Type B pancreatic cell (in vitro differentiated cells): ENCODE data around the gene MIR17HG. TPM values are rescaled to one million over a fixed set of nuclear protein-coding genes. Genes with fewer than 3 reads are reported as not detected.

Experiments
- DNase-seq: peaks from one replicate; pipeline ENCODE4 v3.0.0; 2021; ENCODE audit warnings: mixed read lengths; ENCODE audit not compliant: unreplicated experiment; ENCODE audit errors: extremely low spot score
- H3K27ac Mint-ChIP-seq: 2 replicates; pipeline ENCODE4 v1.8.0; 2021; ENCODE audit warnings: mild to moderate bottlenecking, mixed read lengths
- H3K27me3 Mint-ChIP-seq: 2 replicates; pipeline ENCODE4 v1.8.0; 2021; ENCODE audit warnings: mixed read lengths
- H3K36me3 Mint-ChIP-seq: 2 replicates; pipeline ENCODE4 v1.8.0; 2021; ENCODE audit warnings: mixed read lengths
- H3K4me1 Mint-ChIP-seq: one replicate; pipeline ENCODE4 v1.8.0; 2021; ENCODE audit warnings: mixed read lengths; ENCODE audit not compliant: unreplicated experiment
- H3K4me3 Mint-ChIP-seq: 2 replicates; pipeline ENCODE4 v1.8.0; 2021; ENCODE audit warnings: mild to moderate bottlenecking, mixed read lengths
- H3K9me3 Mint-ChIP-seq: 2 replicates; pipeline ENCODE4 v1.8.0; 2021; ENCODE audit warnings: mixed read lengths
- CTCF ChIP-seq: fragments of 200-600 bp; sonication (generic); conservative IDR thresholded peaks from 2 replicates; pipeline ENCODE4 v1.5.0; 2021; ENCODE audit warnings: antibody characterized with exemption, mild to moderate bottlenecking
- total RNA-seq: library from RNA; stranded (reverse); gene quantifications from 2 replicates; pipeline ENCODE4 v1.2.1, GENCODE V29; 2021; ENCODE audit warnings: low replicate concordance

MIR17HG gene
- total RNA-seq, 1 donor from 2014 or later: 21.8 TPM

- Mint-ChIP-seq H3K27me3 (no peaks in the 10 kb centered on the region), H3K4me1 (peaks cover 33% of the 10 kb centered on the region), H3K36me3 (peaks cover 19% of the 10 kb centered on the region), H3K9me3 (no peaks in the 10 kb centered on the region), H3K4me3 (no peak overlapping the region), H3K27ac (no peak overlapping the region)
- TF ChIP-seq CTCF: no peak
- DNase-seq: no peak
Measured at GRCh38 chr13:91360246-91360751, 12.8 kb downstream of the MIR17HG start.

- Mint-ChIP-seq H3K27me3 (no peaks in the 10 kb centered on the region), H3K36me3 (peaks cover 4% of the 10 kb centered on the region), H3K27ac (no peak overlapping the region), H3K4me1 (peaks cover 23% of the 10 kb centered on the region), H3K4me3 (no peak overlapping the region), H3K9me3 (no peaks in the 10 kb centered on the region)
- TF ChIP-seq CTCF: no peak
- DNase-seq: no peak
Measured at GRCh38 chr13:91361755-91362271, 14.3 kb downstream of the MIR17HG start.

DNA sequence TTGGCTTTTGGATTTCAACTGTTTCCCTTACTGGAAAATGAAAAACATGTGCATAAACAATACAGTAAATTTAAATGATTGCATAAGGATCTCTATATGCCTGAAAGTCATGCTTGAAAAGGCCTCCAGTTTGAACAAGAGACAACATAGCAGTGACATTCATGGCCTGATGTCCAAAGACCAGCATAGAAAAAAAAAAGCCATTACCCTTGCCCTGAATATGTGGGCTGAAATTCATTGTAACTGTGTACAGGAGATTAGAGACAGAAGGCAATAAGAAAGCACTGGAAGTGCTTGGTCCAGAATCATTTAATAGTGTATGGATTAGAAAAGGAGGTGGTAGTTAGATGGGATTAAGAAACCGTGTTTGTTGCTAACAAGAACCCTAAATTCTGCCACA lies 15.4 kb downstream of the MIR17HG start:
- no peak for TF ChIP-seq CTCF
- no peak overlapping the region for H3K27ac Mint-ChIP-seq
- peaks cover 12% of the 10 kb centered on the region for H3K4me1 Mint-ChIP-seq
- no peaks in the 10 kb centered on the region for H3K36me3 Mint-ChIP-seq
- H3K27me3 Mint-ChIP-seq: no peaks in the 10 kb centered on the region
- H3K4me3 Mint-ChIP-seq: no peak overlapping the region
- H3K9me3 Mint-ChIP-seq: no peaks in the 10 kb centered on the region
- DNase-seq: no peak

- no peak overlapping the region for H3K4me3 Mint-ChIP-seq
- no peaks in the 10 kb centered on the region for H3K36me3 Mint-ChIP-seq
- DNase-seq: no peak
- no peak for TF ChIP-seq CTCF
- no peak overlapping the region for H3K27ac Mint-ChIP-seq
- no peaks in the 10 kb centered on the region for H3K9me3 Mint-ChIP-seq
- no peaks in the 10 kb centered on the region for H3K27me3 Mint-ChIP-seq
- peaks cover 4% of the 10 kb centered on the region for H3K4me1 Mint-ChIP-seq
Measured at GRCh38 chr13:91368101-91368500, 20.6 kb downstream of the MIR17HG start.

DNA sequence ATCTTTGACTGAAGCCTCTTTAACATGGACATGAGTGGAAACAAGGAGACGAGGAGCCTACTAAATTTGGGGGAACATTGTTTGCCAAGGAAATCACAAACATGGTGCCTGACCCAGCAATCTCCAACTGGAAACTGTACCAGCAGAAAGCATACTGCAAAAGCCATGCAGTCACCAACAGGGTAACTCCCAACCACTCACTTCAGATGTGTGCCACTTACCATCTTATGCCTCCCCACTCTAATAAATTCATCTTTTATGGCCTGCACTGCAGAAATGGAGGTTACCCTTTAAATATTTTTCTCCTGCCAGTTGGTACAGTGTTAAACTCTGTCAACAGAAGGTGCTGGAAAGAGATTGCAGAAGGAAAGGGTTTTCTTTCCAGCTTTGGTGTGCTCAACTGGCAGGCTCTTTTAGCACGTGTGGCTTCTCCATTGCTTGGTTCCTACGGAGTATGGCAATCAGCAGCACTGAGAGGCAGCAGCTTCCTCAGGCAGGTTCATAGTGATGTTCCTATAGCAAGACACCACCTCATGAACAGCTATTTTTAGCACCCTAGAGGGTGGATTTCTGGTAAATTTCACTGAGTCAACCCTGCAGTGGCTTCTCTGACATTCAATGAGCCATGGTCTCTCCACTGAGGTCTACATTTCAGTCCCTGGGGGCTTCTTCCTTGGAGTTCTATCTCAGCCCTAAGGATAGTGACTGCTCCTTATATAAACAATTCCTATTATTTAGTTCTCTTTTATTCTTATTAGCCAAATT lies 21.4 kb downstream of the MIR17HG start:
- TF ChIP-seq CTCF: no peak
- no peaks in the 10 kb centered on the region for H3K36me3 Mint-ChIP-seq
- no peak for DNase-seq
- H3K4me3 Mint-ChIP-seq: no peak overlapping the region
- no peaks in the 10 kb centered on the region for H3K9me3 Mint-ChIP-seq
- H3K27ac Mint-ChIP-seq: no peak overlapping the region
- H3K4me1 Mint-ChIP-seq: peaks cover 4% of the 10 kb centered on the region
- H3K27me3 Mint-ChIP-seq: no peaks in the 10 kb centered on the region
